ENCODE results near the gene LCN2. TPM values are rescaled to one million over a fixed set of nuclear protein-coding genes. Genes with fewer than 3 reads are reported as not detected.

Gene LCN2
- total RNA-seq, 1 donor from 2014 or later: not detected

- no peaks in the 10 kb centered on the region for H3K36me3 ChIP-seq
- TF ChIP-seq CTCF (IDR thresholded peaks at IDR 0.05; ENCODE audit: borderline replicate concordance): no peak
- no peak overlapping the region for H3K27ac ChIP-seq (replicated peaks)
- no peak for DNase-seq
- no peaks in the 10 kb centered on the region for H3K27me3 ChIP-seq (ENCODE audit: low read depth)
- peaks cover 6% of the 10 kb centered on the region for H3K4me1 ChIP-seq
- intact Hi-C loops (cut with micrococcal nuclease): no loop called here
- no peaks in the 10 kb centered on the region for H3K9me3 ChIP-seq (replicated peaks)
- no peak overlapping the region for H3K4me3 ChIP-seq
Measured at GRCh38 chr9:128138001-128138400, 11.3 kb upstream of the LCN2 start.

DNA sequence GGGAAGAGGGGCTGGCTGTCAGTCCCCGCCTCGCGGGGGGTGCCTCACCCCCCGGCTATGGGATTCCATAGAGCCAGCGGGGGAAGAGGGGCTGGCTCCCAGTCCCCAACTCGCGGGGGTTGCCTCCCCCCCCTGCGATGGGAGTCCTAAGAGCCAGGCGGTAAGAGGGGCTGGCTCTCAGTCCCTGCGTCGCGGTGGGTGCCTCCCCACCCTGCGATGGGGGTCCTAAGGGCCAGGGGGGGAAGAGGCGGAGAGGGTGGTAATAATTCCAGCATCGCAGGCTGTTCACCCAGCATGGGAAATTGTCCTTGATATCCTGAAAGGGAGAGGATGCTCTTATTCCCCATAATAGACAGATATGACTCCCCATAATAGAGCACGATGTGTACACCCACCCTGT is 9.6 kb upstream of the LCN2 start:
- no peak for TF ChIP-seq CTCF (IDR thresholded peaks at IDR 0.05; ENCODE audit: borderline replicate concordance)
- Histone ChIP-seq H3K9me3 (replicated peaks) (no peaks in the 10 kb centered on the region), H3K4me1 (peaks cover 14% of the 10 kb centered on the region), H3K27me3 (ENCODE audit: low read depth) (no peaks in the 10 kb centered on the region), H3K4me3 (no peak overlapping the region), H3K27ac (replicated peaks) (no peak overlapping the region), H3K36me3 (no peaks in the 10 kb centered on the region)
- intact Hi-C loops (cut with micrococcal nuclease): no loop called here
- DNase-seq: no peak

GRCh38 chr9:128141604-128142003 is 7.6 kb upstream of the LCN2 start:
- peak overlapping the region; percentile 59 for H3K27ac ChIP-seq (replicated peaks)
- no peak overlapping the region for H3K4me3 ChIP-seq
- peaks cover 14% of the 10 kb centered on the region for H3K4me1 ChIP-seq
- TF ChIP-seq CTCF (IDR thresholded peaks at IDR 0.05; ENCODE audit: borderline replicate concordance): no peak
- H3K9me3 ChIP-seq (replicated peaks): no peaks in the 10 kb centered on the region
- DNase-seq: no peak
- no peaks in the 10 kb centered on the region for H3K27me3 ChIP-seq (ENCODE audit: low read depth)
- intact Hi-C loops (cut with micrococcal nuclease): no loop called here
- H3K36me3 ChIP-seq: no peaks in the 10 kb centered on the region

- Histone ChIP-seq H3K4me1 (peaks cover 14% of the 10 kb centered on the region), H3K27ac (replicated peaks) (peak overlapping the region; percentile 68), H3K36me3 (no peaks in the 10 kb centered on the region), H3K27me3 (ENCODE audit: low read depth) (no peaks in the 10 kb centered on the region), H3K4me3 (no peak overlapping the region), H3K9me3 (replicated peaks) (no peaks in the 10 kb centered on the region)
- TF ChIP-seq CTCF (IDR thresholded peaks at IDR 0.05; ENCODE audit: borderline replicate concordance): no peak
- DNase-seq: no peak
- intact Hi-C loops (cut with micrococcal nuclease): no loop called here
Measured at GRCh38 chr9:128142061-128142460, 7.2 kb upstream of the LCN2 start.

- peak overlapping the region; percentile 68 for H3K27ac ChIP-seq (replicated peaks)
- intact Hi-C loops (cut with micrococcal nuclease): no loop called here
- no peak overlapping the region for H3K4me3 ChIP-seq
- H3K36me3 ChIP-seq: no peaks in the 10 kb centered on the region
- no peaks in the 10 kb centered on the region for H3K9me3 ChIP-seq (replicated peaks)
- H3K27me3 ChIP-seq (ENCODE audit: low read depth): no peaks in the 10 kb centered on the region
- peaks cover 14% of the 10 kb centered on the region for H3K4me1 ChIP-seq
- TF ChIP-seq CTCF (IDR thresholded peaks at IDR 0.05; ENCODE audit: borderline replicate concordance): no peak
- no peak for DNase-seq
Measured at GRCh38 chr9:128142596-128142995, 6.7 kb upstream of the LCN2 start.

Measured in left ventricle myocardium inferior (tissue), 1 donor.